Upper lobe of right lung (tissue), 1 donor: Measurements from ENCODE around the gene CYTH4. TPM values are rescaled to one million over a fixed set of nuclear protein-coding genes. Genes with fewer than 3 reads are reported as not detected.

Source experiments
- ATAC-seq: fragments of 200-7000 bp; cut with Tn5 transposase; one replicate; pipeline ENCODE4 v1.9.1; 2020; ENCODE audit warnings: mild to moderate bottlenecking, moderate library complexity
- DNase-seq: peaks from one replicate; pipeline ENCODE4 v3.0.0-alpha.2; 2020
- H3K27ac ChIP-seq: fragments of 200-600 bp; one replicate; pipeline ENCODE4 v1.8.0; 2022
- H3K27me3 ChIP-seq: fragments of 200-600 bp; one replicate; pipeline ENCODE4 v1.8.0; 2022; ENCODE audit warnings: mild to moderate bottlenecking
- H3K36me3 ChIP-seq: fragments of 200-600 bp; one replicate; pipeline ENCODE4 v1.8.0; 2022
- H3K4me1 ChIP-seq: fragments of 200-600 bp; one replicate; pipeline ENCODE4 v1.8.0; 2022
- H3K4me3 ChIP-seq: fragments of 200-600 bp; one replicate; pipeline ENCODE4 v1.8.0; 2022; ENCODE audit warnings: mild to moderate bottlenecking
- H3K9me3 ChIP-seq: fragments of 200-600 bp; one replicate; pipeline ENCODE4 v1.8.0; 2022
- CTCF ChIP-seq: fragments of 200-600 bp; IDR thresholded peaks from one replicate; pipeline ENCODE4 v1.8.0; 2022; ENCODE audit warnings: antibody characterized with exemption
- intact Hi-C: fragments of 100-400 bp; cut with DNase I; formaldehyde crosslinking; loops from one replicate; pipeline ENCODE4 v1.11.0; 2022
- total RNA-seq: library from RNA; stranded (reverse); fragmentation: NEBNext Ultra II Directional; extraction: Animal tissue kit (Norgen Biotek cat#: 25700); gene quantifications from one replicate; pipeline ENCODE4 v1.2.1, GENCODE V29; 2021
- donor health status: DM: no; HTN: yes; CAD: no; lungs with severe emphysema.

The CYTH4 gene
- total RNA-seq, 1 donor from 2014 or later: 37.9 TPM

- no peaks in the 10 kb centered on the region for H3K36me3 ChIP-seq
- intact Hi-C loops: no loop called here
- no peak for TF ChIP-seq CTCF
- peaks cover 14% of the 10 kb centered on the region for H3K27me3 ChIP-seq
- peak overlapping the region; percentile 59 for H3K4me3 ChIP-seq
- peaks cover 7% of the 10 kb centered on the region for H3K4me1 ChIP-seq
- no peaks in the 10 kb centered on the region for H3K9me3 ChIP-seq
- no peak for DNase-seq
- H3K27ac ChIP-seq: peak overlapping the region; percentile 79
- ATAC-seq: no peak
Observed at GRCh38 chr22:37283393-37283937, 1.2 kb downstream of the CYTH4 start.

GRCh38 chr22:37284126-37284804 lies 2.0 kb downstream of the CYTH4 start:
- no peak for TF ChIP-seq CTCF
- peak overlapping the region; percentile 79 for H3K27ac ChIP-seq
- peaks cover 14% of the 10 kb centered on the region for H3K27me3 ChIP-seq
- intact Hi-C loops: no loop called here
- H3K36me3 ChIP-seq: no peaks in the 10 kb centered on the region
- DNase-seq (no peak), ATAC-seq (peak; percentile 43)
- no peaks in the 10 kb centered on the region for H3K9me3 ChIP-seq
- H3K4me3 ChIP-seq: peak overlapping the region; percentile 59
- H3K4me1 ChIP-seq: peaks cover 7% of the 10 kb centered on the region

- H3K4me3 ChIP-seq: peak overlapping the region; percentile 59
- peak; percentile 76 for DNase-seq
Observed at GRCh38 chr22:37284805-37285355, 2.6 kb downstream of the CYTH4 start.

GRCh38 chr22:37285937-37286336 lies 3.6 kb downstream of the CYTH4 start:
- no peak for ATAC-seq

More at GRCh38 chr22:37284805-37285355, 2.6 kb downstream of the CYTH4 start:
- ATAC-seq: peak; percentile 86
- H3K9me3 ChIP-seq: no peaks in the 10 kb centered on the region
- TF ChIP-seq CTCF: no peak
- intact Hi-C loops: no loop called here
- peaks cover 14% of the 10 kb centered on the region for H3K27me3 ChIP-seq
- H3K36me3 ChIP-seq: no peaks in the 10 kb centered on the region
- peak overlapping the region; percentile 79 for H3K27ac ChIP-seq
- peaks cover 7% of the 10 kb centered on the region for H3K4me1 ChIP-seq

GRCh38 chr22:37287550-37287951 lies 5.2 kb downstream of the CYTH4 start:
- TF ChIP-seq CTCF: no peak
- DNase-seq (no peak), ATAC-seq (no peak)
- no peak overlapping the region for H3K27ac ChIP-seq
- H3K36me3 ChIP-seq: peaks cover 5% of the 10 kb centered on the region
- intact Hi-C loops: no loop called here
- H3K4me1 ChIP-seq: peaks cover 3% of the 10 kb centered on the region
- no peak overlapping the region for H3K4me3 ChIP-seq
- peaks cover 7% of the 10 kb centered on the region for H3K27me3 ChIP-seq
- no peaks in the 10 kb centered on the region for H3K9me3 ChIP-seq

More at GRCh38 chr22:37285937-37286336, 3.6 kb downstream of the CYTH4 start:
- TF ChIP-seq CTCF: no peak
- H3K36me3 ChIP-seq: no peaks in the 10 kb centered on the region
- H3K27me3 ChIP-seq: peaks cover 14% of the 10 kb centered on the region
- H3K27ac ChIP-seq: no peak overlapping the region
- no peak for DNase-seq
- H3K9me3 ChIP-seq: no peaks in the 10 kb centered on the region
- no peak overlapping the region for H3K4me3 ChIP-seq
- intact Hi-C loops: no loop called here
- peaks cover 7% of the 10 kb centered on the region for H3K4me1 ChIP-seq
